HG03457 (cell line): ENCODE results near the gene KRTAP10-5.
"Not testable (repeated sequence)": the region's sequence is repeated elsewhere in the genome, so short reads cannot be mapped to it uniquely, and the experiment has no call there.

Source experiments
- ATAC-seq: cut with Tn5 transposase; IDR thresholded peaks from one replicate; pipeline ENCODE4 v1.9.1; 2021; ENCODE audit warnings: moderate number of reproducible peaks; ENCODE audit not compliant: unreplicated experiment

Gene KRTAP10-5

DNA sequence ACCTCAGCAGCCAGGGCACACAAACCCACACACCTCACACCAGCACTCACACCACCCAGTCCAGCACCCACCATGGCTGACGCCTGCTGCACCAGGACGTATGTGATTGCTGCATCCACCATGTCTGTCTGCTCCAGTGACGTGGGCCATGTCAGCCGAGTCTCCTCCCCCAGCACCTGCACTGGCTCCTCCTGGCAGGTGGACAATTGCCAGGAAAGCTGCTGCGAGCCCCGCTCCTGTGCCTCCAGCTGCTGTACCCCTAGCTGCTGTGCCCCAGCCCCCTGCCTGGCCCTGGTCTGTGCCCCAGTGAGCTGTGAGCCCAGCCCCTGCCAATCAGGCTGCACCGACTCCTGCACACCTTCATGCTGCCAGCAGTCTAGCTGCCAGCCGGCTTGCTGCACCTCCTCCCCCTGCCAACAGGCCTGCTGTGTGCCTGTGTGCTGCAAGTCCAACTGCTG is 31.7 kb upstream of the KRTAP10-5 start, which contains the start of gene KRTAP10-8:
Gene KRTAP10-8, plus strand, starts transcription at position 51 of the 458 bp plus-strand sequence. Its CDS starts 22 bp downstream, at position 73.
- ATAC-seq = no peak

GRCh38 chr21:44611551-44611950 is 31.1 kb upstream of the KRTAP10-5 start:
- ATAC-seq = no peak

GRCh38 chr21:44610157-44610843 is 29.9 kb upstream of the KRTAP10-5 start:
- not testable (repeated sequence) for ATAC-seq

GRCh38 chr21:44609193-44609592 is 28.8 kb upstream of the KRTAP10-5 start:
- ATAC-seq = no peak

DNA sequence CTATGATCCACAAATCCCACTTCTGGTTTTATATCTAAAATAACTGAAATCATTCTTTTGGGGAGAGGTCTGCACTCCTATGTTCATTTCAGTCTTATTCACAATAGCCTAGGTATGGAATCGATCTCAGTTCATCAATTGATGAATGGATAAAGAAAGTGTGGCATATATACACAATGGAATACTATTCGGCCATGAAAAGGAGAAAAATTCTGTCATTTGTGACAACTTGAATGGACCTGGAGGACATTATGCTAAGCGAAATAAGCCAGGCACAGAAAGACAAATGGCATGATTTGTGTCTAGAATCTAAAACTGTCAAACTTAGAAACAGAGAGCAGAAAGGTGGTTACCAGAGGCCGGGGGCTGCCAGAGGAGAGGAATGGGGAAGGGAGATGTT is 26.1 kb upstream of the KRTAP10-5 start:
- ATAC-seq = no peak

- no peak for ATAC-seq
These were observed 23.5 kb upstream of the KRTAP10-5 start for GRCh38 chr21:44603911-44604310.

DNA sequence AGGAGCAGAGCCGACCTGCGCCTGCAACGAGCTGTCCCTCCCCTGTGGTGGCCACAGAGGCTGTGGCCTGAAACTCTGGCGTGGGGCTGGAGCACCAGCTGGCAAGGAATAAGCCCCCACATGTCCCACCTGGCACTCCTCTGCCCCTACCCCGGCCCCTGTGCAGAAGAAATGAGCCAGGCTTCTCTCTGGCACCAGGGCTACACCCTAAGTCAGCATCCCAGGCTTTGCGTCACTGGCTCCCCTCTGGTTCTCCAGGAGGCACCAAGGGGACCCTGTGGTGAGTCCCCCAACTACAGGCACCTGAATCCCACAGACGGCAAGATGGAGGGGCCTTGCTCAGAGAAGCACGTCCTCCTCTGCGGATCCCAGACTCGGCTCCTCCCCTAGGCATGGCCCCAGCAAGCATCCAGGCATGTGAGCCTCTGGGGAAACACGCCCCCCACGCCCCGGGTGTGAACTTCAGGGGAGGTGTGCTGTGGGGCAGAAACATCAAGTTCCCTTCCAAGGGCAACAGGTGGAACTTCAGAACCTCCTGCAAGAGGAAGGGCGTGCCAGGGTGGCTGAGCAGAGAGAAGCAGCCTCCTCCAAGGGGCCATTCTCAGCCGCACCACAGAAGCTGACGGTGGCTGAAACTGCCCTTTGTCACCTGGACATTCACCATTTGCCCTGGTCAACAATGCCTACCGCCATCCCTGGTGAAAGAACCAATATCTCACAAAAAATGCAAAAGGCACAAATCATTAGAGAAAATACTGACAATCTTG is 22.9 kb upstream of the KRTAP10-5 start:
- no peak for ATAC-seq

GRCh38 chr21:44602463-44602850 is 22.1 kb upstream of the KRTAP10-5 start:
- ATAC-seq = no peak

DNA sequence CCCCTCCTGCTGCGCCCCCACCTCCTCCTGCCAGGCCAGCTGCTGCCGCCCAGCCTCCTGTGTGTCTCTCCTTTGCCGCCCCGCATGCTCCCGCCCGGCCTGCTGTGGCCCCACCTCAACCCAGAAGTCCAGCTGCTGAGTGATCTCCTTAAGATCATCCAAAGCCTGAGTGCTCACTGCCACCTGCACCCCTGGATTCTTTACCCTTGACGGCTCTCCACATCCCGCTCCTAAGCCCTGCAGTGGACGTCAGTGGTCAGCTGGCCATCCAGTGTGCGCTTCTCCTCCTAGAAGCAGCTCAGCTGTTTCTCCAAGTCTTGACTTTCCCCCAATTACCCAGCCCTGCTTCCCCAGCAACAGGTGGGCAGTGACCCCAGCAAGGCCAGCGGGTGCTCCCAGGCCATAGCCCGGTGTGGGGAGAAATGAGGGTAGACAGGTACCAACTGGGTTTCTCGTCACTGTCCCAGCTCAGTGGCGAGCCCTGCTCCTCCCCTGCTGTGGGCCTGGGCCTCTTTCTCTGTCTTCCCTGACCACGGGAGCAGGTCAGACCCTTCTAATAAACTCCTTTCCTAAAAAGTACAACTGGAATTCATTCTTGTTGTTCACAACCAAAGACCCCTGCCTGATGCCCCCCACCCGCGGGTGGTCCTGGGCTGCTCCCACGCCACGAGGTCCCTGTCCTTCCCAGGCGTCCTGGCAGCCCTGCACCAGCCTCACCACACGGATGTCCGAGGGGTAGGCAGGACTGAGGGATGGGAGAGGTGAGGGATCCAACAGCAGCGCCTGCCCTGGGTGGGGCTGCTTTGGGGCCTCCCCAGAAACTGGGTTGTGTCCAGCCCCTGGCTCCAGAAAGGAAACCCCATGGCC is 21.4 kb upstream of the KRTAP10-5 start:
- no peak for ATAC-seq

DNA sequence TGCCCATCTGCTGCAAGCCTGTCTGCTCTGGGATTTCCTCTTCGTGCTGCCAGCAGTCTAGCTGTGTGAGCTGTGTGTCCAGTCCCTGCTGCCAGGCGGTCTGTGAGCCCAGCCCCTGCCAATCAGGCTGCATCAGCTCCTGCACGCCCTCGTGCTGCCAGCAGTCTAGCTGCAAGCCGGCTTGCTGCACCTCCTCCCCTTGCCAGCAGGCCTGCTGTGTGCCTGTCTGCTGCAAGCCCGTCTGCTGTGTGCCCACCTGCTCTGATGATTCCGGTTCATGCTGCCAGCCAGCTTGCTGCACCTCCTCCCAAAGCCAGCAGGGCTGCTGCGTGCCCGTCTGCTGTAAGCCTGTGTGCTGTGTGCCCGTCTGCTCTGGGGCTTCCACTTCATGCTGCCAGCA is 20.7 kb upstream of the KRTAP10-5 start:
- ATAC-seq = not testable (repeated sequence)

DNA sequence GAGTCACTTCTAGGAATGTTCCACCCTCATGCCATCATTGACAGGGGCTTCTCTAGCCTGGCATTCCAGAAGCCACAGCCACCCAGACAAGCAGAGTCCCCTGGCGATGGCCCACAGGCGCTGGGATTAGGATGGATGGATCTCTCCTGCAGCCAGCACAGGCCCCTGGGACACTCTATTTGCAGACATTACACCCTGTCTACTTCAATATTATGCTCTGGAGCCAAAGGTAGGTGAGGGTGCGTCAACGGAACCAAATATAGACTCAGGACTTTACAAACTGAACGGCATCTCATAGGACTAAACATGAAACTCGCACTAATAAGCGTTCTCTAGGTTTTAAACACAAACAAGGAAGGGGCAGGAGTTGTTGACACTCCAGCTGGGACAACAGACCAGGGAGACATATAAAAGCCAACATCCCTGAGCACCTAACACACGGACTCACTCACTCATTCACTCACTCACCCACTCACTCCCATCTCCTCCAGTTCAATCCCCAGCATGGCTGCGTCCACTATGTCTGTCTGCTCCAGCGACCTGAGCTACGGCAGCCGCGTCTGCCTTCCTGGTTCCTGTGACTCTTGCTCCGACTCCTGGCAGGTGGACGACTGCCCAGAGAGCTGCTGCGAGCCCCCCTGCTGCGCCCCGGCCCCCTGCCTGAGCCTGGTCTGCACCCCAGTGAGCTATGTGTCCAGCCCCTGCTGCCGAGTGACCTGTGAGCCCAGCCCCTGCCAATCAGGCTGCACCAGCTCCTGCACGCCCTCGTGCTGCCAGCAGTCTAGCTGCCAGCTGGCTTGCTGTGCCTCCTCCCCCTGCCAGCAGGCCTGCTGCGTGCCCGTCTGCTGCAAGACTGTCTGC is 19.9 kb upstream of the KRTAP10-5 start, which contains the start of gene KRTAP10-7:
Gene KRTAP10-7, plus strand, starts transcription at position 480 of the 861 bp plus-strand sequence. Its CDS starts 25 bp downstream, at position 505.
- ATAC-seq = not testable (repeated sequence)

DNA sequence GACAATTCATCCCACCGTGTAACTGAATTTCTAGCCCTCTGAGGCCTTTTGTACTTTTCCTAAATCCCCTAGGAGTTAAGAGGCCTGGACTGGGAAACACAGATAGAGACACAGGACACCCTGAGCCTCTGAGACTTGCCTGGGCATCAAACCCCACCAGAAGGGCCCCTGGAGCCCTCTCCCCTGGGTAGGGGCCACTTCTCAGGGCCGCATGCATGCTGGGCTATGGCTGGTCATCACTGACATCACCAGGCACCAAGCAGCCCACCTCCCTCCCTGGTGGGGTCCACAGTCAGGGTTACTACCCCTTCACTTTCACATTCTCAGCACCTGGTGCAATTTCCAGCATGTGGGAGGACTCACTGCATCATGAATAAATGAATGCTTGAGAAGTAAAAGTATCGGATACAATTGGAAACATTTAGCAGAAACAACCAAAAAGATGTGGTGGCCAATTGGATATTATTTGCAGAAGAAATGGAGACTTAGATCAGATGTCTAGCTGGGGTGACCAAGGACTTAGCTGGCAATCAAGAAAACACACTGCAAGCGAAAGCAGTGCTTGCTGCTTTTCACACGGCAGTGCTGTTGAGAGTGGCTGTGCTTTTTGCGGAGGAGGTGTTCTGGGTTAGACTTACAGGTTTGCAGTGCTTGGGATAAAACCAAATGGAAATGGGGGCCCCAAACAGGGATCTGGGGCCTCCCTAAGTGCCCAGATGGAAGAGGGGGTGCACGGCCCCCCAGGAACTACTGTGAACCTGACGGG is 19.0 kb upstream of the KRTAP10-5 start:
- ATAC-seq = no peak

- no peak for ATAC-seq
These were observed 17.7 kb upstream of the KRTAP10-5 start for GRCh38 chr21:44598061-44598460.

- ATAC-seq = no peak
These were observed 15.8 kb upstream of the KRTAP10-5 start for GRCh38 chr21:44596068-44596725.

DNA sequence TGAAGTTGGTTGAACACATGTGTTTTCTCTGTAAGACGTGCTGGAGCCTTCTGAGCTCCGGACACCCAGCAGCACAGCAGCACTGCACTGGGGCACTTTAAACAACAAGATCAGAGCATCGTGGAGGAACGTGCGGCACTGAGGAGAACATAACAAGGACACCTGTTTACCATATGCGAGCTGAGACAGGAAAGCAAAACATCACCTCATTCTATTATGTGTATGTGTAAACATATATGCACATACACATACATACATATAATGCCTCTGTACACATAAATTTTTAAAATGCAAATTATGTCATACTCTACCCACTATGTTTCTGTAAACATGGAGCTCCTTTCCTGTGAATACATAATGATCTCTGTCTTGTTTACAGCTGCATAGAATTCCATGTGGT is 15.1 kb upstream of the KRTAP10-5 start:
- no peak for ATAC-seq

DNA sequence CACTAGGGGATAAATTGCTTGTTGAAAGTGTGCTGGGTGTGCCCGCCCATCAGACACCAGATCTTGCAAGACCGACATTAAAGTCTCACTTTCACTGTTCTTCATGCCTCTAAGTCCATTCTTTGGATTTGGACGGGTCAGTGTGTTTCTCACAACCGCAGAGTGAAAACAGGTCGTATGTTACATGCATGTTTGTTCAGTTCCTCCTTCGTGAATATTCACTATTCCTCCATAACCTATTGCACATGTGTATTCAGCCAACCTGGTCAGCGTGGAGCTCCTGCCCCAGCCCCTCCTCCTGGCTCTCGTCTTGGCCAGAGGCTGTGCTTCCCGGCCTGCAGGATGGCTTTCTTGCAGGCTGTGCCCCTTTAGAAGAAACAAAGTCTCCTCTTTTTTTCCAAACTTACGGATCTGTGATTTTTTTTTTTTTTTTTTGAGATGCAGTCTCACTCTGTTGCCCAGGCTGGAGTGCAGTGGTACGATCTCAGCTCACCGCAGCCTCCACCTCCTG is 14.1 kb upstream of the KRTAP10-5 start:
- no peak for ATAC-seq

DNA sequence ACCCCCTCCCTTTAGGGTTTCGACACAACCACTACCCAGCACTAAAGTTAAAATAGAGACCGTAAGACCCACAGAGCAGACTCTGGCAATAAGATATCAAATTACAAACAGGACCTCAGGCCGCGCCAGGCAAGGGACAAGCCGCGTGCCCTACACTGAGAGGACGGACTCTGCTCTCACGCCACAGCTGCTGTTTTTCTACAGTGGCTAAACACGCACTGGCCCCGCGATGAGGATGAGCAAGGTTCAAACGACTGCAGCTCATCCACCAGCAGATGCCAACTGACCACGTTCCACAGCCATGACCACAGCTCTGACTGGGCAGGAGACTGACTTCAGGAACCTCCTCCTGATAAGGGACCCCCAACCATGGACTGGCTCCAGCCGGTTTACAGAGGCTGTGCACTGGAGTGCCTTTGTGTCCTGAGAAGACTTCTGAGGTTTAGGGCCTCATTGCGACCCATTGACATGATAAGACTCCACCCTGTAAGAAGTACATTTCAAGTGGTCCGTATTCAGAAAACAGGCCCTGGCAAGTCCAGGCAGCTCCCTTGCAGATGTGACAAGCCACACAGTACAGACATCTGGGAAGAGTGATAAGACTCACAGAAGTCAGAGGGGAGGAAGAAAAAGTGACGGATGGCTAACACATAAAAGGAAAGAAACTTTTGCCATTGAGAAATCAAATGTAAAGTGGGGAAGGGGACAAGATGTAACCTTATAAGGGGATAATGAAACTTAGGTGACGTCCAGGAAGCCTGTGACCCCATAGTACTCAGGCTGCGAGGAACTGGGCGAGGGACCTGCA is 13.4 kb upstream of the KRTAP10-5 start:
- ATAC-seq = no peak
